K562 (cell line): Measurements from ENCODE around the gene GANAB. TPM values are rescaled to one million over a fixed set of nuclear protein-coding genes. Genes with fewer than 3 reads are reported as not detected.

Source experiments
- BDP1 ChIP-seq: IDR thresholded peaks from 3 replicates; pipeline ENCODE4 v1.6.1; 2011; ENCODE audit not compliant: insufficient read length, insufficient read depth
- ERF ChIP-seq: fragments of 450-650 bp; formaldehyde crosslinking; IDR thresholded peaks from 2 replicates; pipeline ENCODE4 v1.4.0; 2020; ENCODE audit warnings: mild to moderate bottlenecking, mixed read lengths
- FOXP1 ChIP-seq: sonication (generic); formaldehyde crosslinking; IDR thresholded peaks from 2 replicates; pipeline ENCODE4 v1.8.0; 2022; ENCODE audit warnings: mild to moderate bottlenecking, missing genetic modification reagents
- NFXL1 ChIP-seq: fragments of 450-650 bp; formaldehyde crosslinking; IDR thresholded peaks from 2 replicates; pipeline ENCODE4 v1.4.0; 2021; ENCODE audit warnings: mild to moderate bottlenecking
- NR2C2 ChIP-seq, 2 experiments: fragments of 200-800 bp in 1 of 2; sonication (Bioruptor generic) in 1 of 2; sonication (generic) in 1 of 2; formaldehyde crosslinking in 1 of 2; IDR thresholded peaks; 2 replicates each; pipeline versions ENCODE4 v1.6.1 to v1.8.0; 2016 to 2022; ENCODE audit warnings: mild to moderate bottlenecking in 1 of 2, missing compliant biosample characterization in 1 of 2, missing genetic modification characterization in 1 of 2, missing genetic modification reagents in 1 of 2
- NRF1 ChIP-seq, 2 experiments: fragments of 450-650 bp; IDR thresholded peaks in 1 of 2; conservative IDR thresholded peaks in 1 of 2; 2 replicates each; pipeline ENCODE4 v1.6.1; 2014; ENCODE audit warnings: mild to moderate bottlenecking in 2 of 2
- POLR2A ChIP-seq: fragments of 450-650 bp; conservative IDR thresholded peaks from 2 replicates; pipeline ENCODE4 v1.6.1; 2016
- TAF15 ChIP-seq: fragments of 200-400 bp; formaldehyde crosslinking; IDR thresholded peaks from 2 replicates; pipeline ENCODE4 v1.6.1; 2017; ENCODE audit warnings: mild to moderate bottlenecking, low read depth, low read length, moderate library complexity
- ZSCAN32 ChIP-seq: fragments of 450-650 bp; formaldehyde crosslinking; IDR thresholded peaks from 2 replicates; pipeline ENCODE4 v1.4.0; 2020; ENCODE audit warnings: mild to moderate bottlenecking, moderate library complexity
- polyA plus RNA-seq, 8 experiments: library from polyadenylated mRNA; depleted of rRNA in 4 of 8; stranded (reverse) in 5 of 8; unstranded in 3 of 8; fragments of >200 nt; fragmentation: Nextera tagmentation in 2 of 8; fragmentation: Illumina TruSeq in 1 of 8; extraction: Ambion mirVana in 2 of 8; extraction: Trizol in 1 of 8; gene quantifications; 2 replicates each; pipeline versions ENCODE4 v1.2.1 to v1.2.3, GENCODE V29; 2011 to 2014; ENCODE audit warnings: inconsistent platforms in 1 of 8, missing spikeins in 1 of 8
- total RNA-seq, 7 experiments: library from RNA; depleted of rRNA in 6 of 7; stranded (reverse); fragments of >200 nt in 6 of 7; fragmentation: Illumina TruSeq in 2 of 7; extraction: Trizol in 2 of 7; gene quantifications; 2 replicates each; pipeline versions ENCODE4 v1.2.1 to v1.2.3, GENCODE V29; 2011 to 2021; ENCODE audit warnings: low replicate concordance in 1 of 7
- TF ChIP-seq, protein P1 (sequence below), 3 experiments: IDR thresholded peaks in 2 of 3; conservative IDR thresholded peaks in 1 of 3; 2 replicates each; pipeline ENCODE4 v1.5.1; 2011 to 2012; ENCODE audit warnings: low read length in 3 of 3, mild to moderate bottlenecking in 3 of 3, control low read depth in 2 of 3, improper control_type of control experiment in 1 of 3, inconsistent platforms in 1 of 3, low read depth in 1 of 3, mixed read lengths in 1 of 3, moderate library complexity in 1 of 3; ENCODE audit not compliant: insufficient read depth in 2 of 3
- TF ChIP-seq, protein P2 (sequence below): IDR thresholded peaks from 2 replicates; pipeline ENCODE4 v1.6.1; 2011; ENCODE audit not compliant: insufficient read length; ENCODE audit errors: extremely low read depth
- TF ChIP-seq, protein P3 (sequence below), 2 experiments: fragments of 450-650 bp in 1 of 2; sonication (generic) in 1 of 2; formaldehyde crosslinking in 1 of 2; IDR thresholded peaks in 1 of 2; conservative IDR thresholded peaks in 1 of 2; 2 replicates each; pipeline versions ENCODE4 v1.6.1 to v1.8.1; 2016 to 2023; ENCODE audit warnings: mild to moderate bottlenecking in 2 of 2, moderate library complexity in 2 of 2, inconsistent platforms in 1 of 2, missing genetic modification reagents in 1 of 2
- TF ChIP-seq, protein P4 (sequence below): fragments of 250-450 bp; sonication (Bioruptor Pico); IDR thresholded peaks from 2 replicates; pipeline ENCODE4 v1.4.0; 2020

GANAB gene
- total and polyA plus RNA-seq, 9 of the 15 experiments (the other 6 are each of a cell fraction or from before 2014, with no cell fraction given), result 6.5 to 284 (median 161) TPM

GRCh38 chr11:62602141-62603071 is 44.0 kb downstream of the GANAB start (continued):
- 0 out of 2 replicates have a peak, but pooled peaks have one; percentile 20 for TF ChIP-seq ZSCAN32 (CRISPR knock-in tag)
- 0 out of 2 replicates have a peak, but pooled peaks have one; percentile 60 for TF ChIP-seq TAF15
- TF ChIP-seq BDP1, result no peak
- TF ChIP-seq, protein P1, sequence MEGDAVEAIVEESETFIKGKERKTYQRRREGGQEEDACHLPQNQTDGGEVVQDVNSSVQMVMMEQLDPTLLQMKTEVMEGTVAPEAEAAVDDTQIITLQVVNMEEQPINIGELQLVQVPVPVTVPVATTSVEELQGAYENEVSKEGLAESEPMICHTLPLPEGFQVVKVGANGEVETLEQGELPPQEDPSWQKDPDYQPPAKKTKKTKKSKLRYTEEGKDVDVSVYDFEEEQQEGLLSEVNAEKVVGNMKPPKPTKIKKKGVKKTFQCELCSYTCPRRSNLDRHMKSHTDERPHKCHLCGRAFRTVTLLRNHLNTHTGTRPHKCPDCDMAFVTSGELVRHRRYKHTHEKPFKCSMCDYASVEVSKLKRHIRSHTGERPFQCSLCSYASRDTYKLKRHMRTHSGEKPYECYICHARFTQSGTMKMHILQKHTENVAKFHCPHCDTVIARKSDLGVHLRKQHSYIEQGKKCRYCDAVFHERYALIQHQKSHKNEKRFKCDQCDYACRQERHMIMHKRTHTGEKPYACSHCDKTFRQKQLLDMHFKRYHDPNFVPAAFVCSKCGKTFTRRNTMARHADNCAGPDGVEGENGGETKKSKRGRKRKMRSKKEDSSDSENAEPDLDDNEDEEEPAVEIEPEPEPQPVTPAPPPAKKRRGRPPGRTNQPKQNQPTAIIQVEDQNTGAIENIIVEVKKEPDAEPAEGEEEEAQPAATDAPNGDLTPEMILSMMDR (IDR thresholded peaks at IDR 0.05 in 2 of 3, conservative IDR thresholded peaks at IDR 0.05 in 1 of 3; ENCODE audit: insufficient read depth in 2 of 3, low read depth in 1 of 3, low read length in 3 of 3), result no peak
- peak; percentile 64; the same call in 1 of the 2 replicates for TF ChIP-seq FOXP1 (CRISPR knock-in tag)
- TF ChIP-seq POLR2A, result 0 out of 2 replicates have a peak, but pooled peaks have one; percentile 31
- TF ChIP-seq, protein P2, sequence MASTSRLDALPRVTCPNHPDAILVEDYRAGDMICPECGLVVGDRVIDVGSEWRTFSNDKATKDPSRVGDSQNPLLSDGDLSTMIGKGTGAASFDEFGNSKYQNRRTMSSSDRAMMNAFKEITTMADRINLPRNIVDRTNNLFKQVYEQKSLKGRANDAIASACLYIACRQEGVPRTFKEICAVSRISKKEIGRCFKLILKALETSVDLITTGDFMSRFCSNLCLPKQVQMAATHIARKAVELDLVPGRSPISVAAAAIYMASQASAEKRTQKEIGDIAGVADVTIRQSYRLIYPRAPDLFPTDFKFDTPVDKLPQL, result no peak
- TF ChIP-seq NRF1 (conservative IDR thresholded peaks at IDR 0.05 in 1 of 2, IDR thresholded peaks at IDR 0.05 in 1 of 2), result no peak
- TF ChIP-seq, protein P3, sequence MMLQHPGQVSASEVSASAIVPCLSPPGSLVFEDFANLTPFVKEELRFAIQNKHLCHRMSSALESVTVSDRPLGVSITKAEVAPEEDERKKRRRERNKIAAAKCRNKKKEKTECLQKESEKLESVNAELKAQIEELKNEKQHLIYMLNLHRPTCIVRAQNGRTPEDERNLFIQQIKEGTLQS (IDR thresholded peaks at IDR 0.05), result peak; percentile 18; the same call in 1 of the 2 replicates
- TF ChIP-seq, protein P3 (CRISPR knock-in tag; conservative IDR thresholded peaks at IDR 0.05), result 0 out of 2 replicates have a peak, but pooled peaks have one; percentile 19
- no peak for TF ChIP-seq NFXL1 (CRISPR knock-in tag)
- TF ChIP-seq NR2C2 (CRISPR knock-in tag; IDR thresholded peaks at IDR 0.05), result no peak
- TF ChIP-seq NR2C2 (tag; IDR thresholded peaks at IDR 0.05), result no peak
- TF ChIP-seq ERF (CRISPR knock-in tag), result peak; percentile 53; the same call in 1 of the 2 replicates
- TF ChIP-seq, protein P4, sequence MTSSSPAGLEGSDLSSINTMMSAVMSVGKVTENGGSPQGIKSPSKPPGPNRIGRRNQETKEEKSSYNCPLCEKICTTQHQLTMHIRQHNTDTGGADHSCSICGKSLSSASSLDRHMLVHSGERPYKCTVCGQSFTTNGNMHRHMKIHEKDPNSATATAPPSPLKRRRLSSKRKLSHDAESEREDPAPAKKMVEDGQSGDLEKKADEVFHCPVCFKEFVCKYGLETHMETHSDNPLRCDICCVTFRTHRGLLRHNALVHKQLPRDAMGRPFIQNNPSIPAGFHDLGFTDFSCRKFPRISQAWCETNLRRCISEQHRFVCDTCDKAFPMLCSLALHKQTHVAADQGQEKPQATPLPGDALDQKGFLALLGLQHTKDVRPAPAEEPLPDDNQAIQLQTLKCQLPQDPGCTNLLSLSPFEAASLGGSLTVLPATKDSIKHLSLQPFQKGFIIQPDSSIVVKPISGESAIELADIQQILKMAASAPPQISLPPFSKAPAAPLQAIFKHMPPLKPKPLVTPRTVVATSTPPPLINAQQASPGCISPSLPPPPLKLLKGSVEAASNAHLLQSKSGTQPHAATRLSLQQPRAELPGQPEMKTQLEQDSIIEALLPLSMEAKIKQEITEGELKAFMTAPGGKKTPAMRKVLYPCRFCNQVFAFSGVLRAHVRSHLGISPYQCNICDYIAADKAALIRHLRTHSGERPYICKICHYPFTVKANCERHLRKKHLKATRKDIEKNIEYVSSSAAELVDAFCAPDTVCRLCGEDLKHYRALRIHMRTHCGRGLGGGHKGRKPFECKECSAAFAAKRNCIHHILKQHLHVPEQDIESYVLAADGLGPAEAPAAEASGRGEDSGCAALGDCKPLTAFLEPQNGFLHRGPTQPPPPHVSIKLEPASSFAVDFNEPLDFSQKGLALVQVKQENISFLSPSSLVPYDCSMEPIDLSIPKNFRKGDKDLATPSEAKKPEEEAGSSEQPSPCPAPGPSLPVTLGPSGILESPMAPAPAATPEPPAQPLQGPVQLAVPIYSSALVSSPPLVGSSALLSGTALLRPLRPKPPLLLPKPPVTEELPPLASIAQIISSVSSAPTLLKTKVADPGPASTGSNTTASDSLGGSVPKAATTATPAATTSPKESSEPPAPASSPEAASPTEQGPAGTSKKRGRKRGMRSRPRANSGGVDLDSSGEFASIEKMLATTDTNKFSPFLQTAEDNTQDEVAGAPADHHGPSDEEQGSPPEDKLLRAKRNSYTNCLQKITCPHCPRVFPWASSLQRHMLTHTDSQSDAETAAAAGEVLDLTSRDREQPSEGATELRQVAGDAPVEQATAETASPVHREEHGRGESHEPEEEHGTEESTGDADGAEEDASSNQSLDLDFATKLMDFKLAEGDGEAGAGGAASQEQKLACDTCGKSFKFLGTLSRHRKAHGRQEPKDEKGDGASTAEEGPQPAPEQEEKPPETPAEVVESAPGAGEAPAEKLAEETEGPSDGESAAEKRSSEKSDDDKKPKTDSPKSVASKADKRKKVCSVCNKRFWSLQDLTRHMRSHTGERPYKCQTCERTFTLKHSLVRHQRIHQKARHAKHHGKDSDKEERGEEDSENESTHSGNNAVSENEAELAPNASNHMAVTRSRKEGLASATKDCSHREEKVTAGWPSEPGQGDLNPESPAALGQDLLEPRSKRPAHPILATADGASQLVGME (CRISPR knock-in tag), result 0 out of 2 replicates have a peak, but pooled peaks have one; percentile 19
